HepG2 (cell line): ENCODE measurements around the gene CDR2L. TPM values are rescaled to one million over a fixed set of nuclear protein-coding genes. Genes with fewer than 3 reads are reported as not detected.

Experiments used
- CHD4 ChIP-seq: fragments of 200-600 bp; sonication (generic); IDR thresholded peaks from 2 replicates; pipeline ENCODE4 v1.7.0; 2017; ENCODE audit warnings: mild to moderate bottlenecking, low read length, borderline replicate concordance
- HNF4G ChIP-seq, 2 experiments: sonication (generic) in 1 of 2; formaldehyde crosslinking in 1 of 2; IDR thresholded peaks; 2 replicates each; pipeline versions ENCODE4 v1.4.0 to v1.6.1; 2011 to 2020; ENCODE audit warnings: borderline replicate concordance in 2 of 2, low read depth in 2 of 2, mild to moderate bottlenecking in 2 of 2, low read length in 1 of 2, missing genetic modification reagents in 1 of 2, moderate library complexity in 1 of 2
- MZF1 ChIP-seq: sonication (generic); formaldehyde crosslinking; IDR thresholded peaks from 2 replicates; pipeline ENCODE4 v1.8.1; 2023; ENCODE audit warnings: mild to moderate bottlenecking, missing genetic modification reagents, borderline replicate concordance
- PHB2 ChIP-seq: fragments of 450-650 bp; IDR thresholded peaks from 2 replicates; pipeline ENCODE4 v1.6.1; 2018; ENCODE audit not compliant: partially characterized antibody
- POLR2AphosphoS2 ChIP-seq: IDR thresholded peaks from 2 replicates; pipeline ENCODE4 v1.6.1; 2011; ENCODE audit warnings: low read depth, low read length, improper control_type of control experiment
- PRDM4 ChIP-seq: sonication (generic); formaldehyde crosslinking; IDR thresholded peaks from 2 replicates; pipeline ENCODE4 v1.9.0; 2021; ENCODE audit warnings: missing genetic modification reagents, borderline replicate concordance
- PRMT3 ChIP-seq: sonication (generic); formaldehyde crosslinking; IDR thresholded peaks from 2 replicates; pipeline ENCODE4 v1.8.1; 2022; ENCODE audit warnings: low read depth, mild to moderate bottlenecking, moderate library complexity, missing genetic modification reagents, borderline replicate concordance
- PTBP1 ChIP-seq: fragments of 200-400 bp; formaldehyde crosslinking; IDR thresholded peaks from 2 replicates; pipeline ENCODE4 v1.6.1; 2018; ENCODE audit warnings: low read length, low read depth; ENCODE audit not compliant: poor library complexity, severe bottlenecking
- SP140L ChIP-seq: sonication (generic); formaldehyde crosslinking; IDR thresholded peaks from 2 replicates; pipeline ENCODE4 v1.4.0; 2020; ENCODE audit warnings: missing genetic modification reagents, borderline replicate concordance
- SRSF4 ChIP-seq: fragments of 200-400 bp; formaldehyde crosslinking; IDR thresholded peaks from one replicate; pipeline ENCODE4 v1.6.1; 2018; ENCODE audit warnings: mild to moderate bottlenecking, low read depth, low read length, moderate library complexity; ENCODE audit not compliant: poor library complexity, severe bottlenecking
- ZNF333 ChIP-seq: sonication (generic); formaldehyde crosslinking; IDR thresholded peaks from 2 replicates; pipeline ENCODE4 v1.4.0; 2020; ENCODE audit warnings: mild to moderate bottlenecking, missing genetic modification reagents, borderline replicate concordance
- ZNF790 ChIP-seq: sonication (generic); formaldehyde crosslinking; IDR thresholded peaks from 2 replicates; pipeline ENCODE4 v1.8.0; 2022; ENCODE audit warnings: missing genetic modification reagents, mild to moderate bottlenecking, borderline replicate concordance
- ZSCAN21 ChIP-seq: sonication (generic); formaldehyde crosslinking; IDR thresholded peaks from 2 replicates; pipeline ENCODE4 v1.8.0; 2022; ENCODE audit warnings: mild to moderate bottlenecking, missing genetic modification reagents, moderate library complexity, borderline replicate concordance
- polyA plus RNA-seq, 8 experiments: library from polyadenylated mRNA; depleted of rRNA in 3 of 8; stranded (reverse) in 7 of 8; unstranded in 1 of 8; fragments of >200 nt; fragmentation: Illumina TruSeq in 4 of 8; extraction: Trizol in 4 of 8; gene quantifications; 2 replicates each; pipeline versions ENCODE4 v1.2.1 to v1.2.3, GENCODE V29; 2011 to 2016; ENCODE audit warnings: low read depth in 4 of 8, missing spikeins in 1 of 8, mixed read lengths in 1 of 8; ENCODE audit not compliant: insufficient read depth in 1 of 8
- total RNA-seq, 5 experiments: library from RNA; depleted of rRNA; stranded (reverse); fragments of >200 nt; fragmentation: Illumina TruSeq; extraction: Trizol; gene quantifications; 2 replicates each; pipeline ENCODE4 v1.2.3, GENCODE V29; 2016; ENCODE audit warnings: low read depth in 1 of 5
- TF ChIP-seq, protein P1 (sequence below): sonication (generic); formaldehyde crosslinking; IDR thresholded peaks from 2 replicates; pipeline ENCODE4 v1.5.1; 2020; ENCODE audit warnings: mild to moderate bottlenecking, missing genetic modification reagents
- TF ChIP-seq, protein P2 (sequence below): sonication (generic); formaldehyde crosslinking; IDR thresholded peaks from 2 replicates; pipeline ENCODE4 v1.5.1; 2020; ENCODE audit warnings: missing genetic modification reagents, mild to moderate bottlenecking, borderline replicate concordance
- TF ChIP-seq, protein P3 (sequence below): fragments of 450-650 bp; IDR thresholded peaks from 2 replicates; pipeline ENCODE4 v1.6.1; 2016

CDR2L gene
- total and polyA plus RNA-seq, 2 of the 13 experiments (the other 11 are each of a cell fraction or from before 2014, with no cell fraction given), result 1.9 to 2.1 TPM

DNA sequence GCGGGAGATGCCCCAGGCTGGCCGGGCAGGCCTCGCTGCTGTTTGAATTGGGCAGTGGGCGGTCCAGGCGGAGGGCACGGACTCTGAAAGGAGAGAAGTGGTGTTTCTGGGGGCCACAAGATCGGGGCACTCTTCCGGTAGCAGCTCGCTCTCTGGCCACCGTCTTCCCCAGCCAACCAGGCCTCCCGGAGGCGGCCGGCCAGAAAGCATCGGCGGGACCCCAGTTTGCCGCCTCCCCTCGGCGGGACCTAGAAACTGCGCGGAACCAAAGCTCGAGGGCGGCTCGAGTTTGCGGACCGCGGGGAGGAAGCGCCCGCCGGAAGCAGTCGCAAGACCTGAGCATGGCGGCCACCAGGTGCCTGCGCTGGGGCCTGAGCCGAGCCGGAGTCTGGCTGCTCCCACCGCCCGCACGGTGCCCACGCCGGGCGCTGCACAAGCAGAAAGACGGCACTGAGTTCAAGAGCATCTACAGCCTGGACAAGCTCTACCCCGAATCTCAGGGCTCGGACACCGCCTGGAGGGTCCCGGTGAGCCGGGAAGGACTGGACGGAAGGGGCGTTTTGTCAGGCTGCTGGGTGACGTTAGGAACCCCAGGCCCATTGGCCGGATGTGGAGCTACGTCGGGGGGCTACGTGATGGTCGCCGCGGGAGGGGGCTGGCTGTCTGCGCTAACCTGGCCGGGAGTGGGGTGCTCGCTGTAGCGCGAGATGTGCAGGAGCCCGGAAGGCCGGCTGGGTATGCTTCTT lies 25.1 kb downstream of the CDR2L start, which contains the start of gene MRPL58 (continued):
- TF ChIP-seq, protein P1, sequence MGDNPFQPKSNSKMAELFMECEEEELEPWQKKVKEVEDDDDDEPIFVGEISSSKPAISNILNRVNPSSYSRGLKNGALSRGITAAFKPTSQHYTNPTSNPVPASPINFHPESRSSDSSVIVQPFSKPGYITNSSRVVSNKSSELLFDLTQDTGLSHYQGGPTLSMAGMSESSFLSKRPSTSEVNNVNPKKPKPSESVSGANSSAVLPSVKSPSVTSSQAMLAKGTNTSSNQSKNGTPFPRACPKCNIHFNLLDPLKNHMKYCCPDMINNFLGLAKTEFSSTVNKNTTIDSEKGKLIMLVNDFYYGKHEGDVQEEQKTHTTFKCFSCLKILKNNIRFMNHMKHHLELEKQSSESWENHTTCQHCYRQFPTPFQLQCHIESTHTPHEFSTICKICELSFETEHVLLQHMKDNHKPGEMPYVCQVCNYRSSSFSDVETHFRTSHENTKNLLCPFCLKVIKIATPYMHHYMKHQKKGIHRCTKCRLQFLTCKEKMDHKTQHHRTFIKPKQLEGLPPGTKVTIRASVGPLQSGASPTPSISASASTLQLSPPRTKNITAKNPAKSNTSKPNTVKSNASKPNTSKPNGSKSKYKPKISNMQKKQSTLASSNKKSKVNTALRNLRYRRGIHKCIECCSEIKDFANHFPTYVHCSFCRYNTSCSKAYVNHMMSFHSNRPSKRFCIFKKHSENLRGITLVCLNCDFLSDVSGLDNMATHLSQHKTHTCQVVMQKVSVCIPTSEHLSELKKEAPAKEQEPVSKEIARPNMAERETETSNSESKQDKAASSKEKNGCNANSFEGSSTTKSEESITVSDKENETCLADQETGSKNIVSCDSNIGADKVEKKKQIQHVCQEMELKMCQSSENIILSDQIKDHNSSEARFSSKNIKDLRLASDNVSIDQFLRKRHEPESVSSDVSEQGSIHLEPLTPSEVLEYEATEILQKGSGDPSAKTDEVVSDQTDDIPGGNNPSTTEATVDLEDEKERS (CRISPR knock-in tag), result peak; percentile 83
- TF ChIP-seq ZSCAN21 (CRISPR knock-in tag) (peak; percentile 99), ZNF333 (peak; percentile 99), HNF4G (IDR thresholded peaks at IDR 0.05; ENCODE audit: borderline replicate concordance, low read depth, low read length) (peak; percentile 58; the same call in 1 of the 2 replicates), HNF4G (CRISPR knock-in tag; IDR thresholded peaks at IDR 0.05; ENCODE audit: borderline replicate concordance, low read depth) (peak; percentile 72), PRDM4 (CRISPR knock-in tag) (peak; percentile 94; the same call in 1 of the 2 replicates), SRSF4 (no peak), ZNF790 (0 out of 2 replicates have a peak, but pooled peaks have one; percentile 81), PHB2 (no peak), SP140L (peak; percentile 74; the same call in 1 of the 2 replicates), CHD4 (no peak), POLR2AphosphoS2 (no peak), PRMT3 (CRISPR knock-in tag) (no peak), PTBP1 (peak; percentile 96), MZF1 (CRISPR knock-in tag) (no peak; the same call in 1 of the 2 replicates)
- TF ChIP-seq, protein P2, sequence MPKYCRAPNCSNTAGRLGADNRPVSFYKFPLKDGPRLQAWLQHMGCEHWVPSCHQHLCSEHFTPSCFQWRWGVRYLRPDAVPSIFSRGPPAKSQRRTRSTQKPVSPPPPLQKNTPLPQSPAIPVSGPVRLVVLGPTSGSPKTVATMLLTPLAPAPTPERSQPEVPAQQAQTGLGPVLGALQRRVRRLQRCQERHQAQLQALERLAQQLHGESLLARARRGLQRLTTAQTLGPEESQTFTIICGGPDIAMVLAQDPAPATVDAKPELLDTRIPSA (CRISPR knock-in tag), result no peak; the same call in 1 of the 2 replicates
- TF ChIP-seq, protein P3, sequence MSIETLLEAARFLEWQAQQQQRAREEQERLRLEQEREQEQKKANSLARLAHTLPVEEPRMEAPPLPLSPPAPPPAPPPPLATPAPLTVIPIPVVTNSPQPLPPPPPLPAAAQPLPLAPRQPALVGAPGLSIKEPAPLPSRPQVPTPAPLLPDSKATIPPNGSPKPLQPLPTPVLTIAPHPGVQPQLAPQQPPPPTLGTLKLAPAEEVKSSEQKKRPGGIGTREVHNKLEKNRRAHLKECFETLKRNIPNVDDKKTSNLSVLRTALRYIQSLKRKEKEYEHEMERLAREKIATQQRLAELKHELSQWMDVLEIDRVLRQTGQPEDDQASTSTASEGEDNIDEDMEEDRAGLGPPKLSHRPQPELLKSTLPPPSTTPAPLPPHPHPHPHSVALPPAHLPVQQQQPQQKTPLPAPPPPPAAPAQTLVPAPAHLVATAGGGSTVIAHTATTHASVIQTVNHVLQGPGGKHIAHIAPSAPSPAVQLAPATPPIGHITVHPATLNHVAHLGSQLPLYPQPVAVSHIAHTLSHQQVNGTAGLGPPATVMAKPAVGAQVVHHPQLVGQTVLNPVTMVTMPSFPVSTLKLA, result peak; percentile 20; the same call in 1 of the 2 replicates
